ENCODE results near the gene USH2A. TPM values are rescaled to one million over a fixed set of nuclear protein-coding genes. Genes with fewer than 3 reads are reported as not detected.

The USH2A gene
- total RNA-seq, 4 donors from 2014 or later, result under 0.01 to 2.0 (median 0.22) TPM; not detected in 1

DNA sequence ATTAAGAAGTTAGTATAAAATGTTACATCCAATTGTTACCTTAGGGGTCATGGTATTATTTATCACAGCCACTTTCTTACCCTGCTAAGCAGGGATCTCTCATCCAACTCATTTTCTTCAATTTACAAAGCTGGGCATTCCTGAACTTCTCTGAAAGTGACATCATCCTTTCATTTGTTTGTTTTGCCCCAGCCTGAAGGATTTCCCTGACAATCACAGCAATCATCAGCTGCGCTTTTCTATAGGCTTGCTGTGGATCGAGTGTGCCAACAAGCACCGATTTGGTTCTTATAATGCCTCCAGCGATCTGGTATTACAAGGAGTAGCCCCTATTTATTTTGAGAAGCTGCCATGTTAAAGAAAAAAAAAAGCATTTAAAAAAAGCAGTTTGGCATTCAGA, 240.2 kb downstream of the USH2A start:
- intact Hi-C loops (cut with DNase I), result no loop called here
- no peaks in the 10 kb centered on the region for H3K4me1 ChIP-seq
- no peaks in the 10 kb centered on the region for H3K36me3 ChIP-seq
- no peaks in the 10 kb centered on the region for H3K9me3 ChIP-seq
- no peaks in the 10 kb centered on the region for H3K27me3 ChIP-seq
- 19 to 29% methylated on average over 4 of the region's 4 CpGs for WGBS, 2 donors
- H3K4me3 ChIP-seq (replicated peaks in 1 of 3), result no peak overlapping the region
- TF ChIP-seq, protein P1, sequence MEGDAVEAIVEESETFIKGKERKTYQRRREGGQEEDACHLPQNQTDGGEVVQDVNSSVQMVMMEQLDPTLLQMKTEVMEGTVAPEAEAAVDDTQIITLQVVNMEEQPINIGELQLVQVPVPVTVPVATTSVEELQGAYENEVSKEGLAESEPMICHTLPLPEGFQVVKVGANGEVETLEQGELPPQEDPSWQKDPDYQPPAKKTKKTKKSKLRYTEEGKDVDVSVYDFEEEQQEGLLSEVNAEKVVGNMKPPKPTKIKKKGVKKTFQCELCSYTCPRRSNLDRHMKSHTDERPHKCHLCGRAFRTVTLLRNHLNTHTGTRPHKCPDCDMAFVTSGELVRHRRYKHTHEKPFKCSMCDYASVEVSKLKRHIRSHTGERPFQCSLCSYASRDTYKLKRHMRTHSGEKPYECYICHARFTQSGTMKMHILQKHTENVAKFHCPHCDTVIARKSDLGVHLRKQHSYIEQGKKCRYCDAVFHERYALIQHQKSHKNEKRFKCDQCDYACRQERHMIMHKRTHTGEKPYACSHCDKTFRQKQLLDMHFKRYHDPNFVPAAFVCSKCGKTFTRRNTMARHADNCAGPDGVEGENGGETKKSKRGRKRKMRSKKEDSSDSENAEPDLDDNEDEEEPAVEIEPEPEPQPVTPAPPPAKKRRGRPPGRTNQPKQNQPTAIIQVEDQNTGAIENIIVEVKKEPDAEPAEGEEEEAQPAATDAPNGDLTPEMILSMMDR (IDR thresholded peaks at IDR 0.05), result no peak
- TF ChIP-seq POLR2A (IDR thresholded peaks at IDR 0.05), result no peak
- no peak for DNase-seq
- H3K27ac ChIP-seq, result no peak overlapping the region

DNA sequence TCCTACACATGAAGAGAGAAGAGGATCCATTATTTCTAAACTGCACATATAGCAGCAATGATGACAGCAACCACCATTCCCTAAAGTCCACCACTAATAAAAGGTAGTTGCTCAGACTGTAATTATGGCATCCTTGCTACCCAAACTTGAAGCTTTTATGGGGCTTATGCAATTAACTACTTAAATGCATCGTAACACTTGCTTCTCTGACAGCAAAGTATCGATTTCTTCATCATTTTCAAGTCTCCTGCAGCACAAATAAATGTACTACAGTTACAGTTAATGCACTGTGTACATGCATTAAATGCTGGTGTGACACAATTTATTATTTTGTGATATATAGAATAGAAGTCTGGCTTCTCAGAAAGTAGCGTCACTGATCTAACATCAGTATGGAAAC, 241.7 kb downstream of the USH2A start:
- no peak for TF ChIP-seq POLR2A (IDR thresholded peaks at IDR 0.05)
- TF ChIP-seq, protein P1 (IDR thresholded peaks at IDR 0.05), result no peak
- Histone ChIP-seq H3K9me3 (no peaks in the 10 kb centered on the region), H3K27ac (no peak overlapping the region), H3K4me3 (replicated peaks in 1 of 3) (no peak overlapping the region), H3K36me3 (no peaks in the 10 kb centered on the region), H3K27me3 (no peaks in the 10 kb centered on the region), H3K4me1 (no peaks in the 10 kb centered on the region)
- 92 to 94% methylated on average over 3 of the region's 3 CpGs for WGBS, 2 donors
- intact Hi-C loops (cut with DNase I), result no loop called here
- no peak for DNase-seq

DNA sequence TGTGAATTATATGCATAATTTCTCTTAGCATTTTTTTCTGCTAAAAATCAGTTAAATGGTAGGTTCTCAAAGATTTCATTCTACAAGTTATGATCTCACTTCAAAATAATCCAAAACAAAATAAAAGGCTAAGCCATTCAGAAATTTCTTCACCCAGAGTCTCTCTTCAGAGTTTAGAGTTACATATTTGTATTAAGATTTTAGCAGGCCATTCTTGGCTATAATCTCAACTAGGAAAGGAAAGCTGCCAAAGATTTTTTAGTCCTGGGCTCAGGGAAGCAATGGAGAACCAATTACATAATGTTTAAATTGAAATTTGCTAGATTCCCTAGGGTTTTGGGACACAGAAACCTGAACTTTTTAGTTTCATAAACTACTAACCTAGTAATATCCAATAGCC, 245.0 kb downstream of the USH2A start:
- Histone ChIP-seq H3K36me3 (no peaks in the 10 kb centered on the region), H3K4me1 (no peaks in the 10 kb centered on the region), H3K27me3 (no peaks in the 10 kb centered on the region), H3K4me3 (replicated peaks in 1 of 3) (no peak overlapping the region), H3K9me3 (no peaks in the 10 kb centered on the region), H3K27ac (no peak overlapping the region)
- TF ChIP-seq, protein P1 (IDR thresholded peaks at IDR 0.05), result no peak
- TF ChIP-seq POLR2A (IDR thresholded peaks at IDR 0.05), result no peak
- intact Hi-C loops (cut with DNase I), result no loop called here
- no peak for DNase-seq

DNA sequence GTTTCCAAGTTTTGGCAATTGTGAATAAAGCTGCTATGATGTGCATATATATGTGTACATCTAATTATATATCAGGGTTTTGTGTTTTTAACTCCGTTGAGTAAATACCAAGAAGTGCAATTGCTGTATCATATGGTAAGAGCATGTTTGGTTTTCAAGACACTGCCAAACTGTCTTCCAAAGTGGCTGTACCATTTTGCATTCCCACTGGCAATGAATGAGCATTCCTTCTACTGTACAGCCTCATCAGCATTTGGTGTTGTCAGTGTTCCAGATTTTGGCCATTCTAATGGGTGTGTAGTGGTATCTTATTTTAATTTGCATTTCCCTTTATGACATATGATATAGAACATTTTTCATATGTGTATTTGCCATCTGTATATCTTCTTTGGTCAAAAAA, 246.3 kb downstream of the USH2A start:
- H3K9me3 ChIP-seq, result no peaks in the 10 kb centered on the region
- H3K27ac ChIP-seq, result no peak overlapping the region
- H3K4me3 ChIP-seq (replicated peaks in 1 of 3), result no peak overlapping the region
- no peak for DNase-seq
- WGBS, 2 donors, result 79 to 81% methylated on average over 1 of the region's 1 CpG
- TF ChIP-seq, protein P1 (IDR thresholded peaks at IDR 0.05), result no peak
- TF ChIP-seq POLR2A (IDR thresholded peaks at IDR 0.05), result no peak
- H3K36me3 ChIP-seq, result no peaks in the 10 kb centered on the region
- H3K4me1 ChIP-seq, result no peaks in the 10 kb centered on the region
- no peaks in the 10 kb centered on the region for H3K27me3 ChIP-seq
- intact Hi-C loops (cut with DNase I), result no loop called here

DNA sequence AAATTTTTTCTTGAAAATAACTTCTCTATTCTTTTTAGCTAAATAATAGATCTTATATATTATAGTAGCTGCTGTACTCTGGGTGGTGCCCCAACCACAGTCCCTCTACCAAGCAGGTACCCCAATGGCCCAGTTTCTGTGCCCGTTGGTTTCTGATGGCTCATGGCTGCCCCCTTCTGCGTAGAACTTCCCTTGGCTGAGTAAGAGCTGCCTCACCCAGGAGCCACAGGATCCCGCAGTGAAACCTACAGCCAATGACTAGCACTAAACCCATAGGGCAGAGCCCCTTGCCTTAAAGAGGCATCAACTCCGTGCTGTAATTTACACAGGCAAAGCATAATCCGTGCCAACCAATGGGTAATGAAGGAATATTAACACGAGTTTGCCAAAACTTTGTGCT, 247.5 kb downstream of the USH2A start:
- intact Hi-C loops (cut with DNase I), result no loop called here
- no peaks in the 10 kb centered on the region for H3K9me3 ChIP-seq
- 51 to 67% methylated on average over 6 of the region's 6 CpGs for WGBS, 2 donors
- no peaks in the 10 kb centered on the region for H3K36me3 ChIP-seq
- H3K27me3 ChIP-seq, result no peaks in the 10 kb centered on the region
- DNase-seq, result no peak
- no peak overlapping the region for H3K4me3 ChIP-seq (replicated peaks in 1 of 3)
- H3K4me1 ChIP-seq, result no peaks in the 10 kb centered on the region
- TF ChIP-seq POLR2A (IDR thresholded peaks at IDR 0.05), result no peak
- TF ChIP-seq, protein P1 (IDR thresholded peaks at IDR 0.05), result no peak
- no peak overlapping the region for H3K27ac ChIP-seq
